ENCODE data around the gene SORCS3. TPM values are rescaled to one million over a fixed set of nuclear protein-coding genes. Genes with fewer than 3 reads are reported as not detected.

The SORCS3 gene
- total RNA-seq, 4 donors from 2014 or later: not detected

DNA sequence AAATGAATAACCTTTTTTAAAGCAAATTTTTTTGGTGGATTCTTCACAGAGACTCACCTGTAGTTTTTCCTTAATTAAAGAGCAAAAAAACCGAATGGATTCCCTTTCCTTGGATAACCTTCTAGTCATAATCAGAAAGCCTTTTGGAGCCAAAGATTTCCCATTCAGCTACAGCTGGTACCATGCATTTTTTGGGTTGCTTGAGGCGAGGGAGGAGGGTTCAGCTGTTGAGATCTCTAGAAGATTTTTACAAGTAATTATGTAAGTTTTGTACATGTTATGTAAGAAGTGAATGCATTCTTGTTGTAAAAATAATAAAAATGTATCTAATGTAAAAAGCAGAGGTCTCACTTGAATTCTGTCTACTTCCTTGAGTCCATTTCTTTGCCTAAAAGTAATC lies 463.2 kb downstream of the SORCS3 start:
- Histone ChIP-seq H3K36me3 (no peaks in the 10 kb centered on the region), H3K4me3 (no peak overlapping the region), H3K27ac (no peak overlapping the region), H3K9me3 (no peaks in the 10 kb centered on the region), H3K27me3 (no peaks in the 10 kb centered on the region), H3K4me1 (no peaks in the 10 kb centered on the region)
- ATAC-seq: no peak
- DNase-seq: no peak
- no peak for TF ChIP-seq POLR2A (IDR thresholded peaks at IDR 0.05)
- TF ChIP-seq, protein P1, sequence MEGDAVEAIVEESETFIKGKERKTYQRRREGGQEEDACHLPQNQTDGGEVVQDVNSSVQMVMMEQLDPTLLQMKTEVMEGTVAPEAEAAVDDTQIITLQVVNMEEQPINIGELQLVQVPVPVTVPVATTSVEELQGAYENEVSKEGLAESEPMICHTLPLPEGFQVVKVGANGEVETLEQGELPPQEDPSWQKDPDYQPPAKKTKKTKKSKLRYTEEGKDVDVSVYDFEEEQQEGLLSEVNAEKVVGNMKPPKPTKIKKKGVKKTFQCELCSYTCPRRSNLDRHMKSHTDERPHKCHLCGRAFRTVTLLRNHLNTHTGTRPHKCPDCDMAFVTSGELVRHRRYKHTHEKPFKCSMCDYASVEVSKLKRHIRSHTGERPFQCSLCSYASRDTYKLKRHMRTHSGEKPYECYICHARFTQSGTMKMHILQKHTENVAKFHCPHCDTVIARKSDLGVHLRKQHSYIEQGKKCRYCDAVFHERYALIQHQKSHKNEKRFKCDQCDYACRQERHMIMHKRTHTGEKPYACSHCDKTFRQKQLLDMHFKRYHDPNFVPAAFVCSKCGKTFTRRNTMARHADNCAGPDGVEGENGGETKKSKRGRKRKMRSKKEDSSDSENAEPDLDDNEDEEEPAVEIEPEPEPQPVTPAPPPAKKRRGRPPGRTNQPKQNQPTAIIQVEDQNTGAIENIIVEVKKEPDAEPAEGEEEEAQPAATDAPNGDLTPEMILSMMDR (IDR thresholded peaks at IDR 0.05 in 4 of 5, conservative IDR thresholded peaks at IDR 0.05 in 1 of 5): no peak
- intact Hi-C loops (cut with DNase I; ENCODE audit: low total_unique reads) (no loop called here), in situ Hi-C loops (cut with MboI; ENCODE audit: low sequenced_read_pairs in 4 of 4) (no loop called here)

DNA sequence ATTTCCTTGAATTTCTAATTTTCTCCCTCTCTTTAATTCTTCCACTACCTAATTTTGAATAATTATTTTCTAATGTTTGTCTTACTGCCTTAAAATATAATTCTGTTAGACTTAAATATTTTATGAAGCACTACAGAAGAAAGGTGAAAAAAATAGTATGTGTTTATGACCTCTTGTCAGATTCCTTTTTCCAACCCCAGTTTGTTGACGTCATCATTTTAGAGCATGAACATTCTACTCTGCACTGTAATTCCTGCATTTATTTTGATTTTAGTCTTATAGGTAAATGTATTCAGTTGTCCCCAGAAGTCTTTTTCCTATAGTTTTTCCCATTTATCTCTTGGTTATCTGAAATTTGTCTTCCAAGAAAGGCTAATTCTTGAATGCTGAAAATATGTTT lies 468.1 kb downstream of the SORCS3 start:
- no peak overlapping the region for H3K4me3 ChIP-seq
- no peaks in the 10 kb centered on the region for H3K36me3 ChIP-seq
- H3K27ac ChIP-seq: no peak overlapping the region
- TF ChIP-seq, protein P1 (IDR thresholded peaks at IDR 0.05 in 4 of 5, conservative IDR thresholded peaks at IDR 0.05 in 1 of 5): no peak
- TF ChIP-seq POLR2A (IDR thresholded peaks at IDR 0.05): no peak
- H3K9me3 ChIP-seq: no peaks in the 10 kb centered on the region
- DNase-seq (no peak), ATAC-seq (no peak)
- no peaks in the 10 kb centered on the region for H3K4me1 ChIP-seq
- intact Hi-C loops (cut with DNase I; ENCODE audit: low total_unique reads) (no loop called here), in situ Hi-C loops (cut with MboI; ENCODE audit: low sequenced_read_pairs in 4 of 4) (no loop called here)
- H3K27me3 ChIP-seq: no peaks in the 10 kb centered on the region

DNA sequence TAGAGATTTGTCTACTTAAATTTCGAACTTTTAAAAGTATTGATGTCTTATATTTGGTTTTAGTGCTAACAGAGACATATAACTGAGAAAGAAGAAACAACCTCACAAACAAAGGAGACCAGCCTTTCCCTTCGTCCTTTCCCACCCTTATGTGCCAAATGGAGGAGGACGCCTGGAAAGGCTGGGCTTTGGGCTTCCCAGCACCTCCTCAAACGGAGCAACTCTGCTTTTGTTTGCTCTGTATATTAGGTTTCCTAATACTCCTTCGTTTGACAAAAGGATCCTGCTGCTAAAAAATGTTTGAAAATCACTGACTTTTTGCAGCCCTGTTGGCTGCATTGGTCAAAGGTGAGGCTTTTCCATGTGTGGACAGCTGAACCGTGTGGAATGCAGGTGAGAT lies 471.8 kb downstream of the SORCS3 start:
- TF ChIP-seq, protein P1 (IDR thresholded peaks at IDR 0.05 in 4 of 5, conservative IDR thresholded peaks at IDR 0.05 in 1 of 5): no peak
- no peak for TF ChIP-seq POLR2A (IDR thresholded peaks at IDR 0.05)
- no peaks in the 10 kb centered on the region for H3K9me3 ChIP-seq
- ATAC-seq: no peak
- H3K4me3 ChIP-seq: no peak overlapping the region
- no peak for DNase-seq
- in situ Hi-C loops (cut with MboI; ENCODE audit: low sequenced_read_pairs in 4 of 4) (no loop called here), intact Hi-C loops (cut with DNase I; ENCODE audit: low total_unique reads) (no loop called here)
- H3K27me3 ChIP-seq: no peaks in the 10 kb centered on the region
- H3K36me3 ChIP-seq: no peaks in the 10 kb centered on the region
- H3K27ac ChIP-seq: no peak overlapping the region
- H3K4me1 ChIP-seq: no peaks in the 10 kb centered on the region

DNA sequence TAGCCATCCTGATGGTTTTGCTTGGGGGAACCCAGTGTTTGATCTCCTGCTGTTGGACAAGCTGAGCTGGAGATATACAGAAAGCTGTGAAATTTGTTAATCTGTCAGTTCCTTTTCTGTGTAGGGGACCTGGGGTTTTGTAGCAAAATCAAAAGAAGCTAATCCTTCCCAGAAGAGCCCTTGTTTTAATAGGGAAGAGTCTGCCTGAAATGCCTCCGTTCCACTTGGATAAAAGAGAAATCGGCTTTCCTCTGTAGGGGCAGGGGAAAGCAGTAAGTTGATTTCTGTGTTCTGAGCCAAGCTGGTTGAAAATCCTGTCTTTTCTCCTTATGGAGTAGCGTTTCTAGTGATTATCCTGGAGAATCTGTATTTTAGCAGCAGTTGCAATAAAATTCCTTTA lies 472.6 kb downstream of the SORCS3 start:
- H3K4me1 ChIP-seq: no peaks in the 10 kb centered on the region
- H3K4me3 ChIP-seq: no peak overlapping the region
- ATAC-seq: no peak
- TF ChIP-seq POLR2A (IDR thresholded peaks at IDR 0.05): no peak
- TF ChIP-seq, protein P1 (IDR thresholded peaks at IDR 0.05 in 4 of 5, conservative IDR thresholded peaks at IDR 0.05 in 1 of 5): no peak
- H3K27ac ChIP-seq: no peak overlapping the region
- H3K36me3 ChIP-seq: no peaks in the 10 kb centered on the region
- DNase-seq: no peak
- no peaks in the 10 kb centered on the region for H3K27me3 ChIP-seq
- intact Hi-C loops (cut with DNase I; ENCODE audit: low total_unique reads) (no loop called here), in situ Hi-C loops (cut with MboI; ENCODE audit: low sequenced_read_pairs in 4 of 4) (no loop called here)
- no peaks in the 10 kb centered on the region for H3K9me3 ChIP-seq

DNA sequence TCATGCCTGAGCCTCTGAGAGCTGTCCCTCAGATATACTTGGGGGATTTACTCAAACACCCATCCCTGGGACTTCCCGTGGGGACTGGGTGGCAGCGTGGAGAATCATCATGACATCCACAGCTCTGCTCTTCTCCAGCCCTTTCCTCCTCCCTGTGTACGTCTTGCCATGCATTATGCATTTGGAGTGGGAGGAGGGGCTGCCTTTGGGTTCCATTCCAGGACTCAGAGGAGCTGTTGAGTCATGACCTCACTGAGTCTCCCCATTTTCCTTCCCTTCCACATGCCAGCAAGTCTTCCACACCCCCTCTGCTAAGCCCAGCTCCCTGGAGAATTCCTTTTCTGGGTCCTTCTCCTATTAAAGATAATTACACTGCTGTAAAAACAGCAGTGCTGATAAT lies 480.7 kb downstream of the SORCS3 start:
- in situ Hi-C loops (cut with MboI; ENCODE audit: low sequenced_read_pairs in 4 of 4): no loop called here
- Histone ChIP-seq H3K9me3 (no peaks in the 10 kb centered on the region), H3K27ac (no peak overlapping the region), H3K27me3 (no peaks in the 10 kb centered on the region), H3K4me1 (no peaks in the 10 kb centered on the region), H3K36me3 (no peaks in the 10 kb centered on the region), H3K4me3 (no peak overlapping the region)
- TF ChIP-seq POLR2A (IDR thresholded peaks at IDR 0.05): no peak
- TF ChIP-seq, protein P1 (IDR thresholded peaks at IDR 0.05 in 4 of 5, conservative IDR thresholded peaks at IDR 0.05 in 1 of 5): no peak
- intact Hi-C loops (cut with DNase I; ENCODE audit: low total_unique reads): no loop called here
- no peak for ATAC-seq
- no peak for DNase-seq
